T-cell (primary cell): ENCODE data around the gene GAPVD1. TPM values are rescaled to one million over a fixed set of nuclear protein-coding genes. Genes with fewer than 3 reads are reported as not detected.
"Not testable (repeated sequence)": the region's sequence is repeated elsewhere in the genome, so short reads cannot be mapped to it uniquely, and the experiment has no call there.

Experiments used
- ATAC-seq, 4 experiments: fragments of 200-7000 bp in 3 of 4; fragments of 150-1000 bp in 1 of 4; cut with Tn5 transposase; replicated peaks in 1 of 4; 1 replicate in 3 of 4; 2 replicates in 1 of 4; pipeline ENCODE4 v1.10.0; 2021; ENCODE audit warnings: moderate library complexity in 3 of 4, mild to moderate bottlenecking in 2 of 4, moderate number of reproducible peaks in 1 of 4
- CTCF ChIA-PET, 2 donors: fragments of 300-600 bp; sonication (Branson Sonifier 250); formaldehyde crosslinking; loops; one replicate each; lab custom pipeline; 2022; ENCODE audit warnings: antibody characterized with exemption in 2 of 2; lab: Charles Lee
- POLR2A ChIA-PET, 2 donors: fragments of 300-600 bp; sonication (Branson Sonifier 250); formaldehyde crosslinking; loops; one replicate each; lab custom pipeline; 2022; ENCODE audit warnings: antibody characterized with exemption in 2 of 2; lab: Charles Lee
- DNase-seq, 35 experiments: peaks; one replicate each; pipeline versions ENCODE4 v3.0.0 to v3.0.0-alpha.2; 2013 to 2023
- H3K27ac ChIP-seq: one replicate; pipeline ENCODE4 v1.5.1; 2013; ENCODE audit warnings: low read length
- H3K27me3 ChIP-seq, 2 experiments: replicated peaks in 1 of 2; 1 replicate in 1 of 2; 2 replicates in 1 of 2; pipeline versions ENCODE4 v1.6.1 to v1.7.0; 2013; ENCODE audit warnings: low read length in 1 of 2, mixed read lengths in 1 of 2; ENCODE audit not compliant: control insufficient read depth in 2 of 2, insufficient read depth in 2 of 2; ENCODE audit errors: extremely low read depth in 1 of 2
- H3K36me3 ChIP-seq, 2 donors: 1 replicate in 1 of 2; 2 replicates in 1 of 2; pipeline versions ENCODE4 v1.6.1 to v1.7.0; 2013; ENCODE audit warnings: low read length in 1 of 2; ENCODE audit not compliant: control insufficient read depth in 2 of 2, insufficient read depth in 1 of 2; ENCODE audit errors: extremely low read depth in 1 of 2
- H3K4me1 ChIP-seq, 2 experiments: 1 replicate in 1 of 2; 2 replicates in 1 of 2; pipeline versions ENCODE4 v1.6.1 to v1.7.0; 2013; ENCODE audit warnings: low read length in 2 of 2, mixed read lengths in 1 of 2; ENCODE audit not compliant: insufficient read depth in 2 of 2, control insufficient read depth in 1 of 2; ENCODE audit errors: extremely low read depth in 1 of 2
- H3K4me3 ChIP-seq, 2 donors: 1 replicate in 1 of 2; 2 replicates in 1 of 2; pipeline versions ENCODE4 v1.5.1 to v1.7.0; 2013; ENCODE audit warnings: mild to moderate bottlenecking in 2 of 2, low read length in 1 of 2, moderate library complexity in 1 of 2; ENCODE audit not compliant: control insufficient read depth in 1 of 2; ENCODE audit errors: extremely low read depth in 1 of 2
- H3K9me3 ChIP-seq: 2 replicates; pipeline ENCODE4 v1.7.0; 2013
- H3K27ac Mint-ChIP-seq, 2 donors: one replicate each; pipeline ENCODE4 v1.8.0; 2020 to 2021; ENCODE audit warnings: mild to moderate bottlenecking in 2 of 2, mixed read lengths in 2 of 2
- H3K27me3 Mint-ChIP-seq, 2 donors: one replicate each; pipeline ENCODE4 v1.8.0; 2021 to 2022; ENCODE audit warnings: mixed read lengths in 2 of 2
- H3K36me3 Mint-ChIP-seq: one replicate; pipeline ENCODE4 v1.8.0; 2021; ENCODE audit warnings: mixed read lengths
- H3K4me1 Mint-ChIP-seq, 3 donors: one replicate each; pipeline ENCODE4 v1.8.0; 2020 to 2022; ENCODE audit warnings: mixed read lengths in 3 of 3, mild to moderate bottlenecking in 1 of 3
- H3K4me3 Mint-ChIP-seq, 3 donors: one replicate each; pipeline ENCODE4 v1.8.0; 2020 to 2022; ENCODE audit warnings: mild to moderate bottlenecking in 3 of 3, mixed read lengths in 3 of 3, moderate library complexity in 3 of 3
- H3K9me3 Mint-ChIP-seq, 3 donors: one replicate each; pipeline ENCODE4 v1.8.0; 2020 to 2022; ENCODE audit warnings: mixed read lengths in 3 of 3
- WGBS: methylation state at CpG from one replicate; pipeline ENCODE4 v1.1.5; 2013; ENCODE audit warnings: missing lambda C conversion rate; ENCODE audit not compliant: insufficient coverage; 5-methylcytosine and 5-hydroxymethylcytosine counted together
- total RNA-seq, 35 experiments: library from RNA in 6 of 35; stranded (reverse) in 6 of 35; fragments of 120-200 nt in 1 of 35; gene quantifications; one replicate each; pipeline versions ENCODE4 v1.2.1 to v1.2.4 and lab custom pipeline; 2013 to 2026

GAPVD1 gene
- total RNA-seq, 5 donors from 2014 or later (not counting 1 experiment from before 2014, with no cell fraction given) = 54.6 to 71.2 (median 57.4) TPM

GRCh38 chr9:125316359-125316758, 54.7 kb downstream of the GAPVD1 start:
- H3K27me3 ChIP-seq, POLR2A ChIA-PET, H3K9me3 ChIP-seq, H3K27ac Mint-ChIP-seq, H3K4me3 Mint-ChIP-seq, H3K27ac ChIP-seq, CTCF ChIA-PET, H3K27me3 Mint-ChIP-seq, DNase-seq, H3K9me3 Mint-ChIP-seq, H3K4me1 ChIP-seq, H3K4me1 Mint-ChIP-seq, ATAC-seq, H3K4me3 ChIP-seq: not testable (repeated sequence)
- peaks cover 5 to 47% of the 10 kb centered on the region in 2 donors for H3K36me3 ChIP-seq
- WGBS = no CpG with 5 or more reads among the region's 3 CpGs
- peaks cover 64% of the 10 kb centered on the region for H3K36me3 Mint-ChIP-seq

DNA sequence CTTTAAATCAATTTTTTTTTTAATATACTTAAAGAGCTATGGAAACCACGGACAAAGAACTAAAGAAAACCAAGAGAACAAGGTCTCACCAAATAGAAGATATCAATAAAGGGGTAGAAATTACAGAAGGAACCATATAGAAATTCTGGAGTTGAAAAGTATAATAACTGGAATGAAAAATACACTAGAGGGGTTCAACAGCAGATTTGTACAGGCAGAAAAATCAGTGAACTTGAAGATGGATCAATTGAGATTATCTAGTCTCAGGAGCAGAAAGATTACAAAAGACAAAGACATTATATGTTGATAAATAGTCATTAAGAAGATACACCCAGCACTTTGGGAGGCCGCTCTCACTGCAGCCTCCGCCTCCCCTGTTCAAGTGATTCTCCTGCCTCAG, 56.1 kb downstream of the GAPVD1 start:
- no peaks in the 10 kb centered on the region for H3K27me3 Mint-ChIP-seq
- no peak overlapping the region for H3K27ac Mint-ChIP-seq
- Histone ChIP-seq H3K9me3 (no peaks in the 10 kb centered on the region), H3K4me3 (no peak overlapping the region), H3K36me3 (peaks cover 5 to 44% of the 10 kb centered on the region in 2 donors), H3K4me1 (no peaks in the 10 kb centered on the region), H3K27me3 (no peaks in the 10 kb centered on the region), H3K27ac (no peak overlapping the region)
- CTCF ChIA-PET = interaction anchor here in 1 of 2 donors (0.7 kb wide), 1 partner anchor 23 kb away, joined by 4 read pairs; no protein-coding TSS in a partner anchor
- DNase-seq (no peak), ATAC-seq (no peak)
- no CpG with 5 or more reads among the region's 3 CpGs for WGBS
- peaks cover 0 to 9% (median 3%) of the 10 kb centered on the region in 3 donors for H3K9me3 Mint-ChIP-seq
- POLR2A ChIA-PET = interaction anchor here in 1 of 2 donors (0.5 kb wide), 1 partner anchor 33 kb away, joined by 3 read pairs; no protein-coding TSS in a partner anchor
- no peak overlapping the region for H3K4me3 Mint-ChIP-seq
- peaks cover 58% of the 10 kb centered on the region for H3K36me3 Mint-ChIP-seq
- no peaks in the 10 kb centered on the region for H3K4me1 Mint-ChIP-seq

DNA sequence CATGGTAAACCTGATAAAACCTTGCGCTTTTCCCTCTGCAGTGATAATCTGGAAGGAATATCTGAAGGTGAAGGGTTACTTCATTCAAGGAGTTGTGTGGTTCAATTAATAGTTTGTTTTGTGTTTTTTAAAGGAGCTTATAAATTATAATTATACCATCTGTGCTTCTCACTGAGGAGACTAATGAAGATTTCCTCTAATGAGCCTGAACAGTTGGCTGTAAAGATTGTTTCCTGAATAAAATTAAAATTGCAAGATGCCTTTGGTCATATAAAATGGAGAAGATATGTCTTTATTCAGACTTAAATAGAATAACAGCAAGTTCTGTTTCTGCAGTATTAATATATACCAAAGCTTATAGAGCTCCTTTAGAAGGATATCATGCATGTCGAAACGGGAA, 59.9 kb downstream of the GAPVD1 start:
- ATAC-seq (no peak), DNase-seq (no peak)
- H3K4me3 Mint-ChIP-seq = no peak overlapping the region
- Histone ChIP-seq H3K4me3 (no peak overlapping the region), H3K9me3 (no peaks in the 10 kb centered on the region), H3K27ac (no peak overlapping the region), H3K27me3 (no peaks in the 10 kb centered on the region), H3K4me1 (no peaks in the 10 kb centered on the region), H3K36me3 (peaks cover 4 to 28% of the 10 kb centered on the region in 2 donors)
- H3K36me3 Mint-ChIP-seq = peaks cover 52% of the 10 kb centered on the region
- ChIA-PET POLR2A (no interaction called here), CTCF (no interaction called here)
- H3K4me1 Mint-ChIP-seq = no peaks in the 10 kb centered on the region
- H3K27me3 Mint-ChIP-seq = no peaks in the 10 kb centered on the region
- 100% methylated on average over 1 of the region's 3 CpGs for WGBS
- peaks cover 0 to 9% (median 3%) of the 10 kb centered on the region in 3 donors for H3K9me3 Mint-ChIP-seq
- H3K27ac Mint-ChIP-seq = no peak overlapping the region

DNA sequence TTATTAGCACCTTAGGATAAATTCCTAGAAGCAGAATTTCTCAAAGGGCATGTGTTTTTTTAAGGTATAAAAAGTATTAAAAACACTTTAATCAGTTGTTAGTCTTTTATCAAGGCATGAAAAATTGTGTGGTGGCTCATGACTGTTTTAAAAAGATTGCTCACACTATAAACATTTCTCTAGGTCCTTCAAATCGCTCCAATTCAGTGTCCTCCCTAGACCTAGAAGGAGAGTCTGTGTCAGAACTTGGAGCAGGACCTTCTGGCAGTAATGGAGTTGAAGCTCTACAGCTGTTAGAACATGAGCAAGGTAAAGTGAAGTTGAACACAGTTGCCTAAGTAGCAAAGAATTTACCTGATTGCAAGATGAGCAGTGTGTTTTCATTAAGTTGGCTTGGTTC, 62.0 kb downstream of the GAPVD1 start:
- H3K9me3 ChIP-seq = no peaks in the 10 kb centered on the region
- ATAC-seq = no peak
- no peaks in the 10 kb centered on the region for H3K27me3 ChIP-seq
- Mint-ChIP-seq H3K36me3 (peaks cover 41% of the 10 kb centered on the region), H3K4me3 (no peak overlapping the region), H3K27ac (no peak overlapping the region), H3K4me1 (no peaks in the 10 kb centered on the region), H3K27me3 (no peaks in the 10 kb centered on the region), H3K9me3 (no peaks in the 10 kb centered on the region)
- POLR2A ChIA-PET = interaction anchor here in 1 of 2 donors (0.6 kb wide), 1 partner anchor 178 kb away, joined by 4 read pairs; no protein-coding TSS in a partner anchor
- DNase-seq = no peak
- H3K36me3 ChIP-seq = peaks cover 4 to 35% of the 10 kb centered on the region in 2 donors
- H3K27ac ChIP-seq = no peak overlapping the region
- CTCF ChIA-PET = no interaction called here
- WGBS = no CpG with 5 or more reads among the region's 1 CpG
- H3K4me1 ChIP-seq = no peaks in the 10 kb centered on the region
- H3K4me3 ChIP-seq = no peak overlapping the region

DNA sequence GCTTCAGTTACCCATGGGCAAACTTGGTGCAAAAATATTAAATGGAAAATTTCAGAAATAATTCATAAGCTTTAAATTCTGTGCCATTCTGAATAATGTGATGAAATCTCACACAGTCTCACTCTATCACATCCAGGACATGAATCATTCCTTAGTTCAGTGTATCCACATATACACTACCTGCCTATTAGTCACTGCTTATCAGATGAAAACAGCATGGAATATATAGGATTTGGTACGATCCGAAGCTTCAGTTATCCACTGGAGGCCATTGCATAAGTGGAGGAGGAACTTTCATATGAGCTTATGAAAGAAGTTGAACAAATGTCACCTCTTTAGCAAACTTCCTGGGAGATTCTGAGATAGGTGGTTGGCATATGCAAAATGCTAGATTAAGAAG, 64.2 kb downstream of the GAPVD1 start:
- H3K27me3 ChIP-seq = no peaks in the 10 kb centered on the region
- WGBS = no CpG with 5 or more reads among the region's 2 CpGs
- peaks cover 14 to 49% of the 10 kb centered on the region in 2 donors for H3K36me3 ChIP-seq
- Mint-ChIP-seq H3K36me3 (peaks cover 49% of the 10 kb centered on the region), H3K9me3 (no peaks in the 10 kb centered on the region), H3K4me1 (no peaks in the 10 kb centered on the region), H3K27ac (no peak overlapping the region), H3K27me3 (no peaks in the 10 kb centered on the region), H3K4me3 (no peak overlapping the region)
- CTCF ChIA-PET = no interaction called here
- no peaks in the 10 kb centered on the region for H3K9me3 ChIP-seq
- POLR2A ChIA-PET = interaction anchor here in 1 of 2 donors (0.6 kb wide), 1 partner anchor 84 kb away, joined by 4 read pairs; no protein-coding TSS in a partner anchor
- H3K27ac ChIP-seq = no peak overlapping the region
- no peak for DNase-seq
- no peak for ATAC-seq
- H3K4me3 ChIP-seq = no peak overlapping the region
- no peaks in the 10 kb centered on the region for H3K4me1 ChIP-seq

DNA sequence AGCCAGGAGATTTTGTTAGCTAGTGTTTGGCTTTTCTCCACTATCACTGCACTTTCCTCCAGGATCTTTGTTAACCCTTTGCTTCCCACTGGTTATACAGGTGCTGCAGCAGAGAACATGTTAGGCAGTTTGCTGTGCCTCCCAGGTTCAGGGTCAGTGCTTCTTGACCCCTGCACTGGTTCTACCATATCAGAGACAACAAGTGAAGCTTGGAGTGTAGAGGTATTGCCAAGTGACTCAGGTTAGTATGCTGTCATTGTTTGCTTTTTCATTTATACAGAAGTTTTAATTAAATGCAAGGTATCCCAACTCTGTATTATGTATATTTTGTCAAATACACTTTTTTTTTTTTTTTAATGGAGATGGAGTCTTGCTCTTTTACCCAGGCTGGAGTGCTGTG, 68.4 kb downstream of the GAPVD1 start:
- no peak overlapping the region for H3K4me3 ChIP-seq
- POLR2A ChIA-PET = interaction anchor here in 1 of 2 donors (0.5 kb wide), 1 partner anchor 13 kb away, joined by 4 read pairs; no protein-coding TSS in a partner anchor
- CTCF ChIA-PET = no interaction called here
- Mint-ChIP-seq H3K4me1 (peaks cover 0 to 3% (median 2%) of the 10 kb centered on the region in 3 donors), H3K36me3 (peaks cover 50% of the 10 kb centered on the region), H3K9me3 (no peaks in the 10 kb centered on the region), H3K4me3 (no peak overlapping the region), H3K27me3 (no peaks in the 10 kb centered on the region), H3K27ac (no peak overlapping the region)
- H3K27ac ChIP-seq = no peak overlapping the region
- H3K4me1 ChIP-seq = no peaks in the 10 kb centered on the region
- H3K9me3 ChIP-seq = no peaks in the 10 kb centered on the region
- H3K27me3 ChIP-seq = no peaks in the 10 kb centered on the region
- peaks cover 10 to 65% of the 10 kb centered on the region in 2 donors for H3K36me3 ChIP-seq
- DNase-seq (no peak), ATAC-seq (no peak)
